B cell (primary cell): ENCODE data around the gene PRTFDC1. TPM values are rescaled to one million over a fixed set of nuclear protein-coding genes. Genes with fewer than 3 reads are reported as not detected.

Experiments used
- ATAC-seq: fragments of 200-7000 bp; cut with Tn5 transposase; one replicate; pipeline ENCODE4 v1.10.0; 2021; ENCODE audit warnings: low read depth, mild to moderate bottlenecking, moderate number of reproducible peaks, moderate library complexity
- CTCF ChIA-PET: fragments of 350-600 bp; sonication (Branson Sonifier 250); formaldehyde crosslinking; loops from one replicate; lab custom pipeline; 2021; ENCODE audit warnings: antibody characterized with exemption, inconsistent platforms; lab: Charles Lee
- POLR2A ChIA-PET: fragments of 350-600 bp; sonication (Branson Sonifier 250); formaldehyde crosslinking; loops from one replicate; lab custom pipeline; 2021; ENCODE audit warnings: antibody characterized with exemption; lab: Charles Lee
- DNase-seq: peaks from one replicate; pipeline ENCODE4 v3.0.0; 2013
- H2AFZ ChIP-seq: 2 replicates; pipeline ENCODE4 v1.6.1; 2012; ENCODE audit warnings: mild to moderate bottlenecking, low read depth, low read length; ENCODE audit not compliant: insufficient read depth, poor library complexity, severe bottlenecking
- H3K27ac ChIP-seq, 2 donors: 1 replicate in 1 of 2; 2 replicates in 1 of 2; pipeline ENCODE4 v1.5.1; 2012 to 2013; ENCODE audit warnings: low read length in 2 of 2, mild to moderate bottlenecking in 2 of 2, moderate library complexity in 1 of 2
- H3K27me3 ChIP-seq, 4 experiments: fragments of 200-600 bp in 1 of 4; sonication (generic) in 1 of 4; replicated peaks in 1 of 4; 1 replicate in 2 of 4; 2 replicates in 2 of 4; pipeline versions ENCODE4 v1.6.1 to v1.7.0; 2013 to 2016; ENCODE audit warnings: low read length in 3 of 4, mild to moderate bottlenecking in 2 of 4, mixed read lengths in 1 of 4, moderate library complexity in 1 of 4; ENCODE audit not compliant: insufficient read depth in 4 of 4, control insufficient read depth in 3 of 4; ENCODE audit errors: control extremely low read depth in 1 of 4
- H3K36me3 ChIP-seq, 2 experiments: replicated peaks in 1 of 2; 1 replicate in 1 of 2; 2 replicates in 1 of 2; pipeline versions ENCODE4 v1.6.1 to v1.7.1; 2013; ENCODE audit warnings: low read length in 1 of 2; ENCODE audit not compliant: insufficient read depth in 2 of 2, control insufficient read depth in 1 of 2; ENCODE audit errors: control extremely low read depth in 1 of 2, extremely low read depth in 1 of 2
- H3K4me1 ChIP-seq, 2 donors: fragments of 200-600 bp in 1 of 2; sonication (generic) in 1 of 2; 1 replicate in 1 of 2; 2 replicates in 1 of 2; pipeline versions ENCODE4 v1.5.1 to v1.6.1; 2013 to 2017; ENCODE audit warnings: low read length in 2 of 2; ENCODE audit not compliant: control insufficient read depth in 2 of 2, insufficient read depth in 2 of 2
- H3K4me2 ChIP-seq: replicated peaks from 2 replicates; pipeline ENCODE3; 2012; ENCODE audit warnings: mild to moderate bottlenecking, low read depth, low read length; ENCODE audit not compliant: poor library complexity, severe bottlenecking
- H3K4me3 ChIP-seq, 5 experiments: fragments of 200-600 bp in 1 of 5; sonication (generic) in 1 of 5; 1 replicate in 3 of 5; 2 replicates in 2 of 5; pipeline versions ENCODE4 v1.5.1 to v1.7.0; 2011 to 2016; ENCODE audit warnings: low read length in 4 of 5, mild to moderate bottlenecking in 4 of 5, low read depth in 2 of 5, control low read depth in 1 of 5, moderate library complexity in 1 of 5; ENCODE audit not compliant: insufficient read depth in 1 of 5; ENCODE audit errors: control extremely low read depth in 1 of 5, extremely low read depth in 1 of 5
- H3K79me2 ChIP-seq: fragments of 200-600 bp; sonication (generic); one replicate; pipeline ENCODE4 v1.6.0; 2016; ENCODE audit warnings: low read length; ENCODE audit not compliant: control insufficient read depth, insufficient read depth
- H3K9ac ChIP-seq: fragments of 200-600 bp; sonication (generic); 2 replicates; pipeline ENCODE4 v1.6.1; 2017; ENCODE audit warnings: mild to moderate bottlenecking, low read length, moderate library complexity
- H3K9me3 ChIP-seq, 3 donors: one replicate each; pipeline versions ENCODE4 v1.6.1 to v1.7.1; 2013; ENCODE audit warnings: low read length in 2 of 3; ENCODE audit not compliant: control insufficient read depth in 2 of 3, insufficient read depth in 1 of 3; ENCODE audit errors: control extremely low read depth in 1 of 3
- H4K20me1 ChIP-seq: 2 replicates; pipeline ENCODE4 v1.6.0; 2012; ENCODE audit warnings: mild to moderate bottlenecking, low read length; ENCODE audit not compliant: insufficient read depth, control insufficient read depth, poor library complexity, severe bottlenecking
- H3K27ac Mint-ChIP-seq: one replicate; pipeline ENCODE4 v1.8.0; 2021; ENCODE audit warnings: mixed read lengths
- H3K27me3 Mint-ChIP-seq: one replicate; pipeline ENCODE4 v1.8.0; 2021; ENCODE audit warnings: mixed read lengths
- H3K4me1 Mint-ChIP-seq: one replicate; pipeline ENCODE4 v1.8.0; 2021; ENCODE audit warnings: mixed read lengths
- H3K4me3 Mint-ChIP-seq: one replicate; pipeline ENCODE4 v1.8.0; 2021; ENCODE audit warnings: mixed read lengths
- H3K9me3 Mint-ChIP-seq: one replicate; pipeline ENCODE4 v1.8.0; 2022; ENCODE audit warnings: mixed read lengths; ENCODE audit not compliant: insufficient read depth
- EZH2 ChIP-seq: IDR thresholded peaks from 2 replicates; pipeline ENCODE4 v1.6.1; 2012; ENCODE audit warnings: borderline replicate concordance, low read depth, mild to moderate bottlenecking, moderate library complexity, low read length; ENCODE audit not compliant: insufficient read depth, poor library complexity, severe bottlenecking
- WGBS: methylation state at CpG from one replicate; pipeline ENCODE4 v1.1.5; 2013; ENCODE audit warnings: missing lambda C conversion rate; ENCODE audit not compliant: insufficient coverage; 5-methylcytosine and 5-hydroxymethylcytosine counted together
- intact Hi-C: fragments of 100-400 bp; cut with micrococcal nuclease; formaldehyde crosslinking; loops from one replicate; pipeline ENCODE4 v1.10.0; 2022
- polyA plus RNA-seq: library from polyadenylated mRNA; depleted of rRNA; stranded (reverse); fragments of >200 nt; gene quantifications from 2 replicates; pipeline ENCODE4 v1.2.3, GENCODE V29; 2012
- total RNA-seq, 2 donors: library from RNA; stranded (reverse); fragments of 120-200 nt in 1 of 2; gene quantifications; 1 replicate in 1 of 2; 2 replicates in 1 of 2; pipeline versions ENCODE4 v1.2.3 to v1.2.4, GENCODE V29; 2013 to 2022
- TF ChIP-seq, protein P1 (sequence below): fragments of 200-600 bp; IDR thresholded peaks from one replicate; pipeline ENCODE4 v1.8.0; 2022; ENCODE audit warnings: antibody characterized with exemption, mild to moderate bottlenecking

PRTFDC1 gene
- total and polyA plus RNA-seq, 2 donors (not counting 1 experiment from before 2014, with no cell fraction given), result 0.63 TPM; not detected in 1

GRCh38 chr10:24871011-24871935 is 81.1 kb downstream of the PRTFDC1 start:
- intact Hi-C loops, result no loop called here
- POLR2A ChIA-PET, result no interaction called here

More at GRCh38 chr10:24871011-24871935, 81.1 kb downstream of the PRTFDC1 start:
- H3K9me3 ChIP-seq, result peaks cover 2 to 3% (median 2%) of the 10 kb centered on the region in 3 donors
- H3K4me3 ChIP-seq, result no peak overlapping the region
- TF ChIP-seq EZH2, result no peak
- TF ChIP-seq, protein P1, sequence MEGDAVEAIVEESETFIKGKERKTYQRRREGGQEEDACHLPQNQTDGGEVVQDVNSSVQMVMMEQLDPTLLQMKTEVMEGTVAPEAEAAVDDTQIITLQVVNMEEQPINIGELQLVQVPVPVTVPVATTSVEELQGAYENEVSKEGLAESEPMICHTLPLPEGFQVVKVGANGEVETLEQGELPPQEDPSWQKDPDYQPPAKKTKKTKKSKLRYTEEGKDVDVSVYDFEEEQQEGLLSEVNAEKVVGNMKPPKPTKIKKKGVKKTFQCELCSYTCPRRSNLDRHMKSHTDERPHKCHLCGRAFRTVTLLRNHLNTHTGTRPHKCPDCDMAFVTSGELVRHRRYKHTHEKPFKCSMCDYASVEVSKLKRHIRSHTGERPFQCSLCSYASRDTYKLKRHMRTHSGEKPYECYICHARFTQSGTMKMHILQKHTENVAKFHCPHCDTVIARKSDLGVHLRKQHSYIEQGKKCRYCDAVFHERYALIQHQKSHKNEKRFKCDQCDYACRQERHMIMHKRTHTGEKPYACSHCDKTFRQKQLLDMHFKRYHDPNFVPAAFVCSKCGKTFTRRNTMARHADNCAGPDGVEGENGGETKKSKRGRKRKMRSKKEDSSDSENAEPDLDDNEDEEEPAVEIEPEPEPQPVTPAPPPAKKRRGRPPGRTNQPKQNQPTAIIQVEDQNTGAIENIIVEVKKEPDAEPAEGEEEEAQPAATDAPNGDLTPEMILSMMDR, result no peak
- H3K9me3 Mint-ChIP-seq, result peaks cover 4% of the 10 kb centered on the region
- H3K27ac ChIP-seq, result no peak overlapping the region
- no peaks in the 10 kb centered on the region for H3K27me3 ChIP-seq
- no peaks in the 10 kb centered on the region for H3K36me3 ChIP-seq
- H2AFZ ChIP-seq, result no peak overlapping the region
- H3K79me2 ChIP-seq, result no peaks in the 10 kb centered on the region
- no peaks in the 10 kb centered on the region for H4K20me1 ChIP-seq
- H3K4me1 ChIP-seq, result peaks cover 3 to 8% of the 10 kb centered on the region in 2 donors
- CTCF ChIA-PET, result no interaction called here
- H3K9ac ChIP-seq, result no peak overlapping the region
- no peak overlapping the region for H3K27ac Mint-ChIP-seq
- peaks cover 9% of the 10 kb centered on the region for H3K4me1 Mint-ChIP-seq
- H3K4me2 ChIP-seq, result no peak overlapping the region
- no peak for ATAC-seq
- H3K27me3 Mint-ChIP-seq, result no peaks in the 10 kb centered on the region
- DNase-seq, result no peak
- WGBS, result 98% methylated on average over 6 of the region's 13 CpGs
- no peak overlapping the region for H3K4me3 Mint-ChIP-seq
